NAMALWA (cell line): ENCODE measurements around the gene PRCP.

Experiments
- DNase-seq: peaks from one replicate; pipeline ENCODE4 v3.0.0-alpha.2; 2015; ENCODE audit warnings: low spot score

The PRCP gene

GRCh38 chr11:82907371-82907770, 7.1 kb upstream of the PRCP start:
- no peak for DNase-seq

GRCh38 chr11:82906931-82907330, 6.7 kb upstream of the PRCP start:
- no peak for DNase-seq

GRCh38 chr11:82906236-82906635, 6.0 kb upstream of the PRCP start:
- DNase-seq, result peak; percentile 69

GRCh38 chr11:82903843-82904586, 3.8 kb upstream of the PRCP start:
- DNase-seq, result no peak

GRCh38 chr11:82902880-82903279, 2.6 kb upstream of the PRCP start:
- no peak for DNase-seq

GRCh38 chr11:82901922-82902485, 1.8 kb upstream of the PRCP start:
- no peak for DNase-seq

GRCh38 chr11:82901165-82901921, 1.1 kb upstream of the PRCP start, which contains the start of gene DDIAS:
TSS of gene DDIAS (plus strand) at chr11:82901736. CDS start at chr11:82914739, 13,003 bp downstream.
- DNase-seq, result peak; percentile 99

- no peak for DNase-seq
These were observed 313 bp downstream of the PRCP start for GRCh38 chr11:82899957-82900276.

GRCh38 chr11:82899186-82899820, 927 bp downstream of the PRCP start:
- DNase-seq, result peak; percentile 56

- no peak for DNase-seq
These were observed 2.0 kb downstream of the PRCP start for GRCh38 chr11:82898241-82898640.

- DNase-seq, result no peak
These were observed 4.0 kb downstream of the PRCP start for GRCh38 chr11:82896183-82896582.

GRCh38 chr11:82895437-82896091, 4.7 kb downstream of the PRCP start:
- peak; percentile 61 for DNase-seq

GRCh38 chr11:82892611-82893169, 7.5 kb downstream of the PRCP start:
- no peak for DNase-seq

GRCh38 chr11:82890936-82891335, 9.3 kb downstream of the PRCP start:
- no peak for DNase-seq

- DNase-seq, result no peak
These were observed 10.3 kb downstream of the PRCP start for GRCh38 chr11:82890002-82890341.

- DNase-seq, result peak; percentile 31
These were observed 10.9 kb downstream of the PRCP start for GRCh38 chr11:82889133-82890001.

- no peak for DNase-seq
These were observed 16.4 kb downstream of the PRCP start for GRCh38 chr11:82883853-82884252.

- no peak for DNase-seq
These were observed 25.3 kb downstream of the PRCP start for GRCh38 chr11:82874646-82875523.

GRCh38 chr11:82873919-82874333, 26.3 kb downstream of the PRCP start:
- no peak for DNase-seq
